Kidney (tissue), 14 donors: ENCODE results near the gene MX1. TPM values are rescaled to one million over a fixed set of nuclear protein-coding genes. Genes with fewer than 3 reads are reported as not detected.

Experiments
- DNase-seq, 5 donors: peaks; one replicate each; pipeline ENCODE4 v3.0.0-alpha.2; 2013 to 2020
- FAIRE-seq: peaks from 2 replicates; lab custom pipeline; 2012; peaks lifted over from hg19 to GRCh38; lab: Jason Lieb, UNC
- H3K27ac ChIP-seq, 2 donors: one replicate each; pipeline ENCODE4 v1.7.0; 2013; ENCODE audit warnings: low read depth in 2 of 2, low read length in 2 of 2, inconsistent platforms in 1 of 2
- H3K27me3 ChIP-seq: one replicate; pipeline ENCODE4 v1.7.1; 2013; ENCODE audit warnings: low read length, inconsistent platforms; ENCODE audit not compliant: control insufficient read depth, insufficient read depth
- H3K36me3 ChIP-seq, 3 donors: one replicate each; pipeline versions ENCODE4 v1.7.0 to v1.7.1; 2013; ENCODE audit warnings: low read length in 3 of 3, control low read depth in 1 of 3, inconsistent platforms in 1 of 3; ENCODE audit not compliant: insufficient read depth in 3 of 3, control insufficient read depth in 2 of 3
- H3K4me1 ChIP-seq, 3 donors: one replicate each; pipeline versions ENCODE4 v1.7.0 to v1.7.1; 2013; ENCODE audit warnings: low read length in 3 of 3, inconsistent platforms in 1 of 3, low read depth in 1 of 3; ENCODE audit not compliant: control insufficient read depth in 2 of 3, insufficient read depth in 2 of 3
- H3K4me3 ChIP-seq, 3 donors: one replicate each; pipeline versions ENCODE4 v1.7.0 to v1.8.1; 2013; ENCODE audit warnings: low read length in 3 of 3, control low read depth in 1 of 3, inconsistent platforms in 1 of 3
- H3K9ac ChIP-seq, 3 donors: one replicate each; pipeline versions ENCODE4 v1.7.0 to v1.7.1; 2013; ENCODE audit warnings: low read length in 3 of 3, control low read depth in 1 of 3, inconsistent platforms in 1 of 3
- H3K9me3 ChIP-seq, 3 donors: one replicate each; pipeline versions ENCODE4 v1.7.0 to v1.7.1; 2013; ENCODE audit warnings: low read length in 3 of 3, control low read depth in 1 of 3, inconsistent platforms in 1 of 3; ENCODE audit not compliant: control insufficient read depth in 2 of 3, insufficient read depth in 1 of 3
- intact Hi-C: fragments of 100-400 bp; cut with DNase I; formaldehyde crosslinking; loops from one replicate; pipeline ENCODE4 v1.11.1; 2022
- polyA plus RNA-seq: library from polyadenylated mRNA; stranded (reverse); fragments of 350-450 nt; fragmentation: Illumina TruSeq; extraction: RNeasy Lipid Tissue Mini Kit (QIAGEN cat#74804); gene quantifications from one replicate; pipeline ENCODE4 v1.2.3, GENCODE V29; 2014; ENCODE audit warnings: low read depth, low replicate concordance; ENCODE audit not compliant: insufficient read depth
- total RNA-seq: library from RNA; stranded (reverse); fragmentation: NEBNext Ultra II Directional; extraction: Animal tissue kit (Norgen Biotek cat#: 25700); gene quantifications from one replicate; pipeline ENCODE4 v1.2.1, GENCODE V29; 2021
- TF ChIP-seq, protein P1 (sequence below): IDR thresholded peaks from 3 replicates; pipeline ENCODE4 v1.5.1; 2012; ENCODE audit warnings: mild to moderate bottlenecking, moderate library complexity, borderline replicate concordance; ENCODE audit not compliant: insufficient read depth; ENCODE audit errors: extremely low read depth
- donor health status: control.
- donor health status: control.
- donor health status: control.
- donor health status: control.
- donor health status: control.
- donor health status: DM: yes; HTN: yes; CAD: no.
- donor health status: Normal renal cell carcinoma (clear cell type).

MX1 gene
- total and polyA plus RNA-seq, 2 donors from 2014 or later, result 22.9 to 47.4 TPM

DNA sequence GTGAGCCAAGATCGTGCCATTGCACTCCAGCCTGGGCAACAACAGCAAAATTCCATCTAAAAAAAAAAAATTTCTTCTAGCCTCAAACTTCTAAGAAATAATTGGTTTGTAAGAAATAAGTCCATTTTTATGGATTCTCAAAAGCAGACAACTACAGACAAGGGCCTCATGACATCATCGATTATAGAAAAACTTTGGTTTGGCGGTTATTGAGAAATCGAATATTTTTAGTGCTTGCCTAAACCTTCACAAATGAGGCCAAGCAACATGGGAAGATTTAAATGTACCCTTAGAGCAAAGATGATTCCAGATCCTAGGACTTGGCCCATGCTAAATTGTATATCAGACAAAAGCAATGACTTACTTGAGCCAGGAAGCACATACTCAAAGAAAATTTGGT, 27.8 kb upstream of the MX1 start:
- DNase-seq (no peak), FAIRE-seq (no peak)
- Histone ChIP-seq H3K36me3 (peaks cover 0 to 2% (median 0%) of the 10 kb centered on the region in 3 donors), H3K27ac (no peak overlapping the region), H3K9me3 (no peaks in the 10 kb centered on the region), H3K9ac (no peak overlapping the region), H3K4me1 (no peaks in the 10 kb centered on the region), H3K27me3 (no peaks in the 10 kb centered on the region), H3K4me3 (no peak overlapping the region)
- TF ChIP-seq, protein P1, sequence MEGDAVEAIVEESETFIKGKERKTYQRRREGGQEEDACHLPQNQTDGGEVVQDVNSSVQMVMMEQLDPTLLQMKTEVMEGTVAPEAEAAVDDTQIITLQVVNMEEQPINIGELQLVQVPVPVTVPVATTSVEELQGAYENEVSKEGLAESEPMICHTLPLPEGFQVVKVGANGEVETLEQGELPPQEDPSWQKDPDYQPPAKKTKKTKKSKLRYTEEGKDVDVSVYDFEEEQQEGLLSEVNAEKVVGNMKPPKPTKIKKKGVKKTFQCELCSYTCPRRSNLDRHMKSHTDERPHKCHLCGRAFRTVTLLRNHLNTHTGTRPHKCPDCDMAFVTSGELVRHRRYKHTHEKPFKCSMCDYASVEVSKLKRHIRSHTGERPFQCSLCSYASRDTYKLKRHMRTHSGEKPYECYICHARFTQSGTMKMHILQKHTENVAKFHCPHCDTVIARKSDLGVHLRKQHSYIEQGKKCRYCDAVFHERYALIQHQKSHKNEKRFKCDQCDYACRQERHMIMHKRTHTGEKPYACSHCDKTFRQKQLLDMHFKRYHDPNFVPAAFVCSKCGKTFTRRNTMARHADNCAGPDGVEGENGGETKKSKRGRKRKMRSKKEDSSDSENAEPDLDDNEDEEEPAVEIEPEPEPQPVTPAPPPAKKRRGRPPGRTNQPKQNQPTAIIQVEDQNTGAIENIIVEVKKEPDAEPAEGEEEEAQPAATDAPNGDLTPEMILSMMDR, result no peak
- intact Hi-C loops, result no loop called here

DNA sequence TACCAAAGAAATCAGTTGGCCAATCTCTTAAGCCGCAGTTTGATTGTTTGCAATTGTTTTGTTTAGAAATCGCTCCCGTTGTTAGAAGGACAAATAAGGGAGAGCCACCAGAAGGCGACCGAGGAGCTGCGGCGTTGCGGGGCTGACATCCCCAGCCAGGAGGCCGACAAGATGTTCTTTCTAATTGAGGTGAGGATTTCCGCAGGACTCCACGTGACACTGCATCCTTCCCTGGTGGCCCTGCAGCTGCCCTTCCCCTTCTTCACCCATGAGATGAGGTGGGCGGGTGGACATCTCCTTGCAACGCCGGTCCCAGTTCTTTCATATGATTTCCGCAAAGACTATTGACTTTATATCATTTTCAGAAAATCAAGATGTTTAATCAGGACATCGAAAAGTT, 27.2 kb upstream of the MX1 start:
- no peak overlapping the region for H3K4me3 ChIP-seq
- H3K36me3 ChIP-seq, result peaks cover 0 to 2% (median 0%) of the 10 kb centered on the region in 3 donors
- TF ChIP-seq, protein P1, result no peak
- no peaks in the 10 kb centered on the region for H3K4me1 ChIP-seq
- no peaks in the 10 kb centered on the region for H3K9me3 ChIP-seq
- H3K9ac ChIP-seq, result no peak overlapping the region
- DNase-seq (peak in 1 of 5 donors; percentile 1), FAIRE-seq (no peak)
- intact Hi-C loops, result no loop called here
- no peaks in the 10 kb centered on the region for H3K27me3 ChIP-seq
- H3K27ac ChIP-seq, result no peak overlapping the region

DNA sequence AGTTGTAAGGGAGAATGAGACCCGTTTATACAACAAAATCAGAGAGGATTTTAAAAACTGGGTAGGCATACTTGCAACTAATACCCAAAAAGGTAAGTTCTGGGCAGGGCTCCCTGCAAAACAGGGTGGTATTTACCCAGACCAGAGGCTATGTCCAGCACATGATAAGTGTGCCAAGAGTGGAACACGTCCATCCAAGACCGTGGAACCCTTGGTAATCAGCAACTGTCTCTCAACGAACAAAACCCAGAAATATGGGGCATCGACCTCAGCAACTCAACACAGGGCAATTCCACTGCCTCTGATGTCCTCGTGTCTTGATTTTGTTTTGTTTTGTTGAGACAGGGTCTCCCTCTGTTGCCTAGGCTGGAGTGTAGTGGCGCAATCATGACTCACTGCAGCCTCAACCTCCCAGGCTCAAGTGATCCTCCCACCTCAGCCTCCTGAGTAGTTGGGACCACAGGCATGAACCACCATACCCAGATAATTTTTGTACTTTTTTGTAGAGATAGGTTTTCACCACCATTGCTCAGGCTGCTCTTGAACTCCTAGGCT, 26.7 kb upstream of the MX1 start:
- FAIRE-seq, result no peak
- TF ChIP-seq, protein P1, result no peak

DNA sequence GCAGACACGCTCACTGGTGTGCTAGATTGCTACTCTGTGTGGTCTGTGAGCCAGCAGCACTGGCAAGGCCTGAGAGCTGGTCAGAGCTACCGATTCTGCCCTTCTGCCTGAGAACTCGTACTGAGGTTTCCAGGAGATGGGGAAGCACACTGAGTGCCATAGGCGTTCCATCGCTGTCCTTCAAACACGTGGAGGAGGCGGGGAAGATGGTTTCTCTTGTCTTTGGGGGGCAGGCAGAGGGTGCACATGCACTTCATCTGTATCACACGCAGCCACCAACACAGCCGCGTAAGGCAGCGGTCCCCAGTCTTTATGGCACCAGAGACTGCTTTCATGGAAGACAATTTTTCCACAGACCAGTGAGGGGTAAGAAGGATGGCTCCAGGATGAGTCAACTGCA, 23.8 kb upstream of the MX1 start:
- Histone ChIP-seq H3K9me3 (no peaks in the 10 kb centered on the region), H3K9ac (no peak overlapping the region), H3K27me3 (no peaks in the 10 kb centered on the region), H3K4me1 (no peaks in the 10 kb centered on the region), H3K27ac (no peak overlapping the region), H3K36me3 (peaks cover 0 to 2% (median 0%) of the 10 kb centered on the region in 3 donors), H3K4me3 (no peak overlapping the region)
- no peak for FAIRE-seq
- intact Hi-C loops, result no loop called here
- peak in 1 of 5 donors; percentile 12 for DNase-seq
- TF ChIP-seq, protein P1, result no peak

More for the DNA sequence above, 26.7 kb upstream of the MX1 start:
- Histone ChIP-seq H3K36me3 (peaks cover 0 to 2% (median 0%) of the 10 kb centered on the region in 3 donors), H3K27me3 (no peaks in the 10 kb centered on the region), H3K4me1 (no peaks in the 10 kb centered on the region), H3K4me3 (no peak overlapping the region), H3K9me3 (no peaks in the 10 kb centered on the region), H3K9ac (no peak overlapping the region), H3K27ac (no peak overlapping the region)
- intact Hi-C loops, result no loop called here
- DNase-seq, result peak in 1 of 5 donors; percentile 5
